HG03571 (cell line): ENCODE data around the gene RAD51B.

Experiments
- ATAC-seq: cut with Tn5 transposase; IDR thresholded peaks from one replicate; pipeline ENCODE4 v1.9.1; 2021; ENCODE audit not compliant: unreplicated experiment

RAD51B gene

GRCh38 chr14:68719634-68720384 is 900.2 kb downstream of the RAD51B start:
- no peak for ATAC-seq

GRCh38 chr14:68722186-68722585 is 902.6 kb downstream of the RAD51B start:
- no peak for ATAC-seq

DNA sequence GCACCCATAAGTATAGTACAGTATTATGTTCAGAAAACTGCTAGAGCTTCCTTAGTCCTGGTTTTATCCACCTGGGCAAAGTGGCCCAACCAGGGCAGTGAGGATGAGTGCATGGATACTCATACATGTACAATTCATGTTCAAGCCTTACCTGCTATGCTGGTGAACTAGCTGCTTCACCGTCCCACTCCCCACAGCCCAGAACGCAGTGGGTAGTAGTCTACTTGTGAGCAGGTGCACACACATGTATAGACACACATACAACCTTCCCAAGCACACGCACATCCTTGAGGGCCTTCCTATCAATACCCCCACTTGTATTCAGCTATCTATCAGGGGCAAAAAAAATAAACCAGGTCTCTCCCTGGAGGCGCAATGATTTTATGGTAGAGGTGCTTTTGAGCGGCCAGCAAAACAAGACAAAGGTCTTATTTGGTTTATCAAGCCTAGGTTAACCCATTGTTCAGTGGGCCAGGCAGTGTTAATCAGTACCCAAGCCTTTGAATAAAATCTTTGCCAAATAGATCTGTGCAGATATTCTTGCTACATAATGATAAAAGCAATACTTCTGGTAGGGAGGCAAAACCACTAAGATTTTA is 903.5 kb downstream of the RAD51B start:
- no peak for ATAC-seq

DNA sequence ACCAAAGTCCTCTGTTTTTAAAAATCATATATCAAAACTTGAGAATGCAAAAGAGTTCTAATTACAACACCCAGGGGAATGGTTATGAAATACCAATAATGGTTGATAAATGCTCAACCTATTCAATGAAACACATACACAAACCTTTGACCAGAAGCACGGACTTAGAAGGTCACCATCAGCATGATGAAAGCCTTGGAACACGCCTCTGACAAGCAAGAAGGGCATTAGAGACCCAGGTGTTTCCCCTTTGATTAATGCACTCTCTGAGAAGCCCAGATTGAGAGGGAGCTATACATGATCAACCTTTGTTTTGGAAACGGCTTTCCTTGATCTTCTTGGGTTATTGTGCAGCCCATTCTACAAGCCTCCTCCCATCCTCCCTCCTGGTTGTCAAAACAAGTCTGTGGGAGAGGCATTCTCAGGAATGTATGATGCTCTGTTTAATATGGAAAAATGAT is 904.3 kb downstream of the RAD51B start:
- no peak for ATAC-seq

- ATAC-seq = no peak
These were observed 905.3 kb downstream of the RAD51B start for GRCh38 chr14:68724914-68725313.

- ATAC-seq = no peak
These were observed 906.6 kb downstream of the RAD51B start for GRCh38 chr14:68726093-68726695.

GRCh38 chr14:68727315-68728047 is 907.9 kb downstream of the RAD51B start:
- no peak for ATAC-seq

DNA sequence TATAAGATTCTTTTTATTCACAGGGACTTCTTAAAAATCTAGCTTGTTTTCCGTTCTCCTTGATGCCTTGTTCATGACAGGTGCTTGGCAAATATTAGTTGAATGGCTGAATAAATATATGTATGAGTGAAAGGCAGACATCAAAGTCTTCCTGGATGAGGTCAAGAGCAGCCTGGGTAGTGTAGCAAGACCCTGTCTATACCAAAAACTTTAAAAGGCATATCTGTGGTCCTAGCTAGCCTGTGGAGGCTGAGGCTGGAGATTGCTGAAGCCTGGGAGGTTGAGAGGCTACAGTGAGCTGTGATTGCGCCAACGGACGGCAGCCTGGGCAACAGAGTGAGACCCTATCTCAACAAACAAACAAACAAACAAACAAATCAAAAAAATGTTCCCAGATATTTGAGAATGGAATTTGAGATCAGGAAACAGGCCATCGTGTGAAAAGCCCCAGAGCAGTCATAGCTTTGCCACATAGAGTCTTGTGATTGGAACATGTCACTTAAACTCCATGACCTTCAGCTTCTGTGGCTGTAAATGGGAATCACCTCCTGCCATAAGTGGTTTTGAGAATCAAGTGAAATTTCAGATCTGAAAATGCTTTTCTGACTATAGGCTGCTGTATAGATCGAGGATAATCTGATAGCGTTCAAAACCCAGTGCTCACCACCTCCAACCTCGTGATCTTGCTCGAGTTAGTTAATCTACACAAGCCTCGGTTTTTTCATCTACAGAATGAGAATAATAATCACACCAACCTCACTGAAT is 908.9 kb downstream of the RAD51B start:
- ATAC-seq = no peak

DNA sequence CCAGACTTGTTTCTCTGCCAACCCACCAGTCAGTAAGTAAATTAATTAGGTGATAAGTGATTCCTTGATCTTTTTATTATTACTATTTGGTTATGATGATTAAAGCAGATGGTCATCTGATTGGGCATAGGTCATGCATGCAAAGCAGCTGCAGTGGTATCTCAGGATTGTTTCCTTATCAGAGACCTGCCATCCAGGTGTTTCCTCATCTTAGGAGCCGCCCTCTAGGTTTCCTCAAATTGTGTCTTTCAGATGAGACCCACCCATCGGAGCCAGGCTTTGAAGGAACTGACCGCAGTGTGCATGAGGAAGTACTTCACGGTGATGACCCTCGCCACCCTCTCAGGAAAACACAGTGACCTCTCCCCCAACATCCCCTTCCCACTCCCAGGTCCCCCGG is 910.0 kb downstream of the RAD51B start:
- no peak for ATAC-seq

DNA sequence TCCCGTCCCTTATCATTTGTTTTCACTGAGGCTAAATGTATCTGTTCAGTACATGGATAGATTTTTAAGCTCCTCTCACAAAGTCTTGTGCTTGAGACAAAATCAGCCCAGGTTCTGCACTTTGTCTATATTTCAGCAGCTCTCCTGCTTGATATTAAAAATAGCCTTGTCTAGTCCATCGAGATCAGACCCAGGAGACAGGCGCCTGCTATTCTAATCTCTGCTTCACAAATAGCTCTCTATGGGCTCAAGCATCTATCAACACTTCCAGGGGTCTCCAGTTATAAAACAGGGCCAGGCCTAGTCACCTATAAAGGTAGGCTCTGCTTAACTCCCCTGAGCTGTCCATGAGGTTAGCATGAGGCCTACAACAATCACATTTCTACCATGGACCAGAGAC is 910.8 kb downstream of the RAD51B start:
- no peak for ATAC-seq

DNA sequence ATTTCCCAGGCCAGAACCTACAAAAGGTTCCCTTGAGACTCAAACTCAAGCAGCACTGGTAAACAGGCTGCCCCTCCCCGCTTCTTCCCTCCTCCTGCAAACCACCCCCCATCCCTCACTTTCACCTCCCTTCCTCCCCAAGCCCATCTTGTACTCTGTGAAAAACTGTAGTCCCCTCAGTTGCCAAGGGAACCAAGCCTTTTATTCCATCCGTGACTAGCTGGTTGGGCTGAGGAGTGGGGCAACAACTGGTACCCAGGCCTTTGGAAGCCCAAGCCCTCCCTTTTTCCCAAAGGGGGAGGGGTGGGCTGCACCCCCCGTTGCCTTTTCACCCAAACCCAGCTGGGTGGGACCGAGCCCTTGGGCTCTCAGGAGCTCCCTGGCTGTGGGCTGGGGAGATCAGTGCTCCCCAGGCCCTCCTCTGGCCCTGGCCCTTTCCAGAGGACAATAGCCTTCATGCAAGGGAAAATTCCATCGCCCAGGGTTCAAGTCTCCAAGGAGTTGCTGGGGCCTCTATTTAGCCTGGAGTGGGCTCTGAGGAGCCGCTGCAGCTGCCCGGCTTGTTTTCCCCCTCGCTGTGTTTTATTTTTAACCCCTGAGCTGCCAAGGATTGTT is 911.3 kb downstream of the RAD51B start:
- no peak for ATAC-seq

GRCh38 chr14:68733086-68733914 is 913.7 kb downstream of the RAD51B start:
- ATAC-seq = no peak

DNA sequence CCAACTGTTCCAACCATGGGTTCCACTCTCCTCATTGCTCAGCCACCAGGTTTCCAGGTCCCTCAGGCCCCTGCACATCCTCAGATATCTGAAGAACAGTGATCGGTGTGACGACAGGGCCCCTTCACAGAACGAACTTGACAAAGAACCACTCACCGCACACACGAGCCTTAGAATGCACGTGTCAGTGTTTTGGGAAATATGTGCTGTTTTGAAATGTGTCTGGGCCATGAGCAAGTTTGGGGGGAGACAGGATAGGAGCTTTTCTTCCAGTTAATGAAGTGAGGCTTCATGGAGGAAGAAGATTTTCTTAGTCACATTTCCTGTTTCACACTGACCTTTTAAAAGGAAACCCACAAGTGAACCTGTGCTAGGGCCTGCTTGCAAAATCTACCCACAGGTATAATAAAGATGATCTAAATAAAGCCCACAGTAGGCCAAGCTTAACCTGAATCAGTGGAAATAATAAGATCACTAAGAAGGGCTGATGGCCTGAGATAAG is 914.7 kb downstream of the RAD51B start:
- no peak for ATAC-seq

DNA sequence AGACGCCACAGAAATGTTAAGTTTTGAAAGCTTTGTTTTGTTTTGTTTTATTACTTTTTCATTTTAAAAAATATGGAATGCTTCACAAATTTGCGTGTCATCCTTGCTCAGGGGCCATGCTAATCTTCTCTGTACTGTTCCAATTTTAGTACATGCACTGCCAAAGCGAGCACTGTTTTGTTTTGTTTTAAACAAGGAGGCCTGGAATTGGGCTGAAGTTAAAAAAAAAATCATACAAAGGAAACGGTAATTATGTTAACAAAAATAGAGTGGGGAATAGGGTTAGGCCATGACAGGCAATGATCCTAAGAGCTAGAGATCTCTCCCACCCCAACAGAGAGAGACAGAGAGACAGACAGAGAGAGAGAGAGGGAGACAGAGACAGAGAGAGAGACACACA is 916.3 kb downstream of the RAD51B start:
- no peak for ATAC-seq

DNA sequence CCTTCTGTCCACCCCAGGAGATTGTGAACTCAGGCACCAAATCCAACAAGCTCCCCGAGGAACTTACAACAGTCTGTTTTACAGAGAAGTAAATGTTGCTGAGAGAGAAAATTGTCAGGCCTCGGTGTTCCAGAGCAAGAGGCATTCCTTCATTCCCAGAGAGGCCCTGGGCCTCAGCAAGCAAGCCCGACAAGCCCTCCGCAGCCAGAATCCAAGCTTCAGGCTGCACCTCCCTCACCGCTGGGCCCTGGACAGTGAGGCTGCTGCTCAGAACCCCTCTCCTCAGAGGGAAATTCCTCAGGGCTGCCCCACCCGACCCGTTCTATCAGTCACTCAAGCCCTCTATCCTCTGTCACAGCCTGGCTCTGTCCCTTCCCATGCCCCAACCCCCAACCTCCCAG is 916.9 kb downstream of the RAD51B start:
- ATAC-seq = no peak

- ATAC-seq = no peak
These were observed 917.5 kb downstream of the RAD51B start for GRCh38 chr14:68737086-68737485.

- no peak for ATAC-seq
These were observed 919.0 kb downstream of the RAD51B start for GRCh38 chr14:68738559-68738958.

DNA sequence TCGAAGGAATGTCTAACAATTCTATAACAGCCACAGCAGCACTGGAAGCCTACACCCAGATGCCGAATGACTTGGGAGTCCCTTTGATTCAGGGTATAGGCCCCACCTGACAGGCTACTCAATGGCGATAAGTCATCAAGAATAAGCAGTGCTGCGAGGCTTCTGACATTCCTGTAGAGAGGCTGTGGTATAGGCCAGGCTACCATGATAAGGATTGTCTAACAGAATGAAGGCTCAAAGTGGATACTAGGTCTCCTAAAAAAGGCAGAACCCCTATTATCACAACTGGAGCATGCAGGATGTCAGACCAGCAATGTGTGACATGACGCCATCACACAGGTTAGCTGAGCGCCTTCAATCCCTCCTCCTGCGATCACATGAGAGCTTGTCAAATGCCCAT is 920.1 kb downstream of the RAD51B start:
- ATAC-seq = no peak

DNA sequence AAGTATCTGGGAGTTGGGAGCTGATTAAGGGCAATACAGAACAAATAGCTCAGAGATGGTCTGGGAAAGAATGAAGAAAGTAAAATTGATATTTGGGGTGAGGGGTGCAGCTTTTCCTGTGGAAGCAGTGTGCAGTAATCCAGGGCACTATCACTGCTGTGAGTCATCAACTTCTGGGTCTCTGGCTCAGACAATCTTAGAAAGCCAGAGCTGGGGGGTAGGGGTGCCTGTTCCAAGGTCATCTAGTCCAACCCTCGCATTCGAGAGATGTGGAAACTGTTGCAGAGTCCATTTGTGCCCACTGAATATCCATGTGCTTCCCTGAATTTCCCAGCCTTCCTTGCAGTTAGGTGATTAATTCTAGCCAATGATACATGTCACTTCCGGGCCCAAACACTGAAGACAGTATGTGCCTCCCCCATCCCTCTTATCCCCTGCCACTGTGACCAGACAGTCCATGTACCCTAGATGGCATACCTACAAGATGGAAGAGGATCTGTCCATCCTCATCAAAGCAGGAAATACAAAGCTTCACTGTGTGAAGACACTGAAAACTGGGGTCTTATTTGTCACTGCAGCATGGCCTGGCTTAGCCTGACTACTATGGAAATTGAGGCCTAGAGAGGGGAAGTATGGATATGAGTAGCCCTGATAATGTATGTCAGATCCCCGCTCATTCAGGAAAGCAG is 921.4 kb downstream of the RAD51B start:
- no peak for ATAC-seq
